Medulla oblongata (tissue), 1 donor: ENCODE measurements around the gene NEDD8.
"Not testable (repeated sequence)": the region's sequence is repeated elsewhere in the genome, so short reads cannot be mapped to it uniquely, and the experiment has no call there.

Experiments used
- DNase-seq: peaks from one replicate; pipeline ENCODE4 v3.0.0-alpha.2; 2015; ENCODE audit errors: extremely low spot score

Gene NEDD8

GRCh38 chr14:24247422-24247821 is 15.3 kb upstream of the NEDD8 start:
- DNase-seq, result no peak

GRCh38 chr14:24246765-24247212 is 14.6 kb upstream of the NEDD8 start:
- peak; percentile 17 for DNase-seq

- not testable (repeated sequence) for DNase-seq
Observed at GRCh38 chr14:24245350-24245749, 13.2 kb upstream of the NEDD8 start.

- DNase-seq, result peak; percentile 37
Observed at GRCh38 chr14:24243336-24243836, 11.2 kb upstream of the NEDD8 start.

- DNase-seq, result peak; percentile 96
Observed at GRCh38 chr14:24241829-24242443, 9.8 kb upstream of the NEDD8 start.

- no peak for DNase-seq
Observed at GRCh38 chr14:24240110-24240918, 8.1 kb upstream of the NEDD8 start.

- DNase-seq, result no peak
Observed at GRCh38 chr14:24238527-24239037, 6.4 kb upstream of the NEDD8 start.

GRCh38 chr14:24238123-24238522 is 6.0 kb upstream of the NEDD8 start:
- DNase-seq, result no peak

- no peak for DNase-seq
Observed at GRCh38 chr14:24237463-24237955, 5.3 kb upstream of the NEDD8 start.

GRCh38 chr14:24236689-24237462 is 4.7 kb upstream of the NEDD8 start:
- DNase-seq, result no peak

GRCh38 chr14:24235804-24236688 is 3.9 kb upstream of the NEDD8 start:
- DNase-seq, result no peak

- no peak for DNase-seq
Observed at GRCh38 chr14:24234095-24235005, 2.2 kb upstream of the NEDD8 start.

- DNase-seq, result no peak
Observed at GRCh38 chr14:24233538-24233866, 1.3 kb upstream of the NEDD8 start.

GRCh38 chr14:24232645-24233537 is 724 bp upstream of the NEDD8 start, which contains the start of gene GMPR2:
TSS of gene GMPR2 (plus strand) at chr14:24232929. CDS start at chr14:24233254, 325 bp downstream.
- DNase-seq, result no peak

GRCh38 chr14:24231263-24232120 is 675 bp downstream of the NEDD8 start:
- DNase-seq, result no peak

GRCh38 chr14:24228902-24229301 is 3.3 kb downstream of the NEDD8 start:
- no peak for DNase-seq

- no peak for DNase-seq
Observed at GRCh38 chr14:24226473-24226872, 5.7 kb downstream of the NEDD8 start.

GRCh38 chr14:24224618-24225071 is 7.5 kb downstream of the NEDD8 start:
- DNase-seq, result no peak
